Left kidney (tissue), 2 donors: ENCODE results near the gene DGKD. TPM values are rescaled to one million over a fixed set of nuclear protein-coding genes. Genes with fewer than 3 reads are reported as not detected.

Experiments used
- DNase-seq: peaks from one replicate; pipeline ENCODE4 v3.0.0-alpha.2; 2013
- polyA plus RNA-seq: library from polyadenylated mRNA; unstranded; fragments of 120-200 nt; gene quantifications from one replicate; pipeline ENCODE4 v1.2.1, GENCODE V29; 2013; ENCODE audit not compliant: insufficient read length

Gene DGKD
- polyA plus RNA-seq, 1 donor, result 32.8 TPM

- no peak for DNase-seq
These were observed 16.2 kb upstream of the DGKD start for GRCh38 chr2:233338046-233338445.

GRCh38 chr2:233338812-233339368 is 15.4 kb upstream of the DGKD start:
- DNase-seq, result no peak

GRCh38 chr2:233339427-233339826 is 14.9 kb upstream of the DGKD start:
- no peak for DNase-seq

GRCh38 chr2:233341296-233341695 is 13.0 kb upstream of the DGKD start:
- DNase-seq, result no peak

- DNase-seq, result no peak
These were observed 12.0 kb upstream of the DGKD start for GRCh38 chr2:233342301-233342700.

GRCh38 chr2:233343171-233343705 is 11.1 kb upstream of the DGKD start:
- no peak for DNase-seq

GRCh38 chr2:233346376-233346775 is 7.9 kb upstream of the DGKD start:
- DNase-seq, result no peak

GRCh38 chr2:233346930-233347329 is 7.4 kb upstream of the DGKD start:
- no peak for DNase-seq

GRCh38 chr2:233349005-233349998 is 5.0 kb upstream of the DGKD start:
- peak; percentile 39 for DNase-seq

GRCh38 chr2:233350708-233351107 is 3.6 kb upstream of the DGKD start:
- no peak for DNase-seq

GRCh38 chr2:233351423-233351822 is 2.9 kb upstream of the DGKD start:
- DNase-seq, result no peak

GRCh38 chr2:233352141-233352842 is 2.0 kb upstream of the DGKD start:
- no peak for DNase-seq

GRCh38 chr2:233353101-233353768 is 1.1 kb upstream of the DGKD start:
- DNase-seq, result no peak

GRCh38 chr2:233354500-233354924 is 218 bp downstream of the DGKD start:
- no peak for DNase-seq

GRCh38 chr2:233354971-233355574 is 779 bp downstream of the DGKD start:
- DNase-seq, result no peak

GRCh38 chr2:233355916-233356315 is 1.6 kb downstream of the DGKD start:
- DNase-seq, result no peak

- DNase-seq, result no peak
These were observed 2.4 kb downstream of the DGKD start for GRCh38 chr2:233356546-233357308.

GRCh38 chr2:233358335-233358734 is 4.0 kb downstream of the DGKD start:
- DNase-seq, result no peak

- DNase-seq, result no peak
These were observed 4.7 kb downstream of the DGKD start for GRCh38 chr2:233358947-233359346.

- DNase-seq, result no peak
These were observed 5.5 kb downstream of the DGKD start for GRCh38 chr2:233359823-233360222.

- no peak for DNase-seq
These were observed 6.5 kb downstream of the DGKD start for GRCh38 chr2:233360771-233361176.
